BE2C (cell line): ENCODE results near the gene ALG12.

Experiments used
- DNase-seq: peaks from one replicate; pipeline ENCODE4 v3.0.0-alpha.2; 2020
- H3K27me3 ChIP-seq: fragments of 250-450 bp; sonication (Bioruptor Pico); 2 replicates; pipeline ENCODE4 v1.5.1; 2020; ENCODE audit warnings: mild to moderate bottlenecking
- H3K36me3 ChIP-seq: fragments of 250-450 bp; sonication (Bioruptor Pico); 2 replicates; pipeline ENCODE4 v1.5.1; 2020; ENCODE audit warnings: mild to moderate bottlenecking
- H3K4me1 ChIP-seq: fragments of 250-450 bp; sonication (Bioruptor Pico); 2 replicates; pipeline ENCODE4 v1.5.1; 2020
- H3K4me3 ChIP-seq: 2 replicates; pipeline ENCODE4 v1.5.1; 2011; ENCODE audit warnings: low read depth, low read length
- H3K9me3 ChIP-seq: fragments of 250-450 bp; sonication (Bioruptor Pico); 2 replicates; pipeline ENCODE4 v1.5.1; 2020
- TF ChIP-seq, protein P1 (sequence below): IDR thresholded peaks from 2 replicates; pipeline ENCODE4 v1.5.1; 2012; ENCODE audit warnings: mild to moderate bottlenecking, low read depth, low read length

ALG12 gene

GRCh38 chr22:49850959-49851802, 67.1 kb downstream of the ALG12 start:
- H3K4me3 ChIP-seq: no peak overlapping the region
- TF ChIP-seq, protein P1, sequence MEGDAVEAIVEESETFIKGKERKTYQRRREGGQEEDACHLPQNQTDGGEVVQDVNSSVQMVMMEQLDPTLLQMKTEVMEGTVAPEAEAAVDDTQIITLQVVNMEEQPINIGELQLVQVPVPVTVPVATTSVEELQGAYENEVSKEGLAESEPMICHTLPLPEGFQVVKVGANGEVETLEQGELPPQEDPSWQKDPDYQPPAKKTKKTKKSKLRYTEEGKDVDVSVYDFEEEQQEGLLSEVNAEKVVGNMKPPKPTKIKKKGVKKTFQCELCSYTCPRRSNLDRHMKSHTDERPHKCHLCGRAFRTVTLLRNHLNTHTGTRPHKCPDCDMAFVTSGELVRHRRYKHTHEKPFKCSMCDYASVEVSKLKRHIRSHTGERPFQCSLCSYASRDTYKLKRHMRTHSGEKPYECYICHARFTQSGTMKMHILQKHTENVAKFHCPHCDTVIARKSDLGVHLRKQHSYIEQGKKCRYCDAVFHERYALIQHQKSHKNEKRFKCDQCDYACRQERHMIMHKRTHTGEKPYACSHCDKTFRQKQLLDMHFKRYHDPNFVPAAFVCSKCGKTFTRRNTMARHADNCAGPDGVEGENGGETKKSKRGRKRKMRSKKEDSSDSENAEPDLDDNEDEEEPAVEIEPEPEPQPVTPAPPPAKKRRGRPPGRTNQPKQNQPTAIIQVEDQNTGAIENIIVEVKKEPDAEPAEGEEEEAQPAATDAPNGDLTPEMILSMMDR: no peak
- peaks cover 43% of the 10 kb centered on the region for H3K27me3 ChIP-seq
- H3K36me3 ChIP-seq: no peaks in the 10 kb centered on the region; the same call in 1 of the 2 replicates
- DNase-seq: no peak
- H3K9me3 ChIP-seq: no peaks in the 10 kb centered on the region
- no peaks in the 10 kb centered on the region; the same call in 1 of the 2 replicates for H3K4me1 ChIP-seq
